Left renal pelvis (tissue), 4 donors: ENCODE results near the gene GPX4. TPM values are rescaled to one million over a fixed set of nuclear protein-coding genes. Genes with fewer than 3 reads are reported as not detected.
A peak's percentile ranks its signal among the peaks of the same experiment; 100 is the strongest.
"Not testable (repeated sequence)": the region's sequence is repeated elsewhere in the genome, so short reads cannot be mapped to it uniquely, and the experiment has no call there.

Experiments
- DNase-seq, 4 donors: peaks; one replicate each; pipeline ENCODE4 v3.0.0-alpha.2; 2013; ENCODE audit warnings: low read depth in 4 of 4, low spot score in 3 of 4
- polyA plus RNA-seq, 4 donors: library from polyadenylated mRNA; unstranded; fragments of 120-200 nt; gene quantifications; one replicate each; pipeline ENCODE4 v1.2.1, GENCODE V29; 2013; ENCODE audit not compliant: insufficient read length in 4 of 4

The GPX4 gene
- polyA plus RNA-seq, 4 donors = 141 to 267 (median 234) TPM

DNA sequence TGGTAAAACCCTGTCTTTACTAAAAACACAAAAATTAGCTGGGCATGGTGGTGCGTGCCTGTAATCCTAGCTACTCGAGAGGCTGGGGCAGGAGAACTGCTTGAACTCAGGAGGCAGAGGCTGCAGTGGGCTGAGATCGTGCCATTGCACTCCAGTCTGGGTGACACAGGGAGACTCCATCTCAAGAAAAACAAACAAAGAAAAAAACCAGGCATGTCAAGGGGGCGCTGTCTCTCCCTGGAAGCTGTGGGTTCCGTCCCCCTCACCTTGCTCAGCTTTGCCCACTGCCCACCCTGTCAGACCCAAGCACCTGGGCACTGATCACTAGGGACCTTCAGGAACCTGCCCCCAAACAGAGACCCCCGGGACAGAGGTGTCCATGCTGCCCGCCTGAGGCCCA is 25.3 kb downstream of the GPX4 start:
- not testable (repeated sequence) for DNase-seq

DNA sequence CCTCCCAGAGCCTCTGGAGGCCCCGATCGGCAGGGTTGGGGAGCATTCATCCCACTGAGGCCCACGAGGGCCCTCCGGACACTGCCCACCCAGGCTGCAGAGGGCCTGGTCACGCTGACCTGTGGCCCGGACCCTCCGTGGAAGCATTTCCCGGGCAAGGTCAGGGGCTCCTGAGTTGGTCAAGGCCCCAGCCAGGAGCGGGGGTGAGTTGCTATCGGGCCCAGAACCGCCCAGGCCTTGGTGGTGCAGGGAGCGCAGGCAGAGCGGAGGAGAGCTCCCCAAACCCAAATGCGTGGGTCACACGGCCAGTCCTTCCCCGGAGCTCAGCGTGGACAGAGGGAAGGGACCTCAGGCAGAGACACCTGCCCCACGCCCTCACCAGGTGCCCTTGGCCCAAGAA is 25.7 kb downstream of the GPX4 start:
- no peak for DNase-seq

DNA sequence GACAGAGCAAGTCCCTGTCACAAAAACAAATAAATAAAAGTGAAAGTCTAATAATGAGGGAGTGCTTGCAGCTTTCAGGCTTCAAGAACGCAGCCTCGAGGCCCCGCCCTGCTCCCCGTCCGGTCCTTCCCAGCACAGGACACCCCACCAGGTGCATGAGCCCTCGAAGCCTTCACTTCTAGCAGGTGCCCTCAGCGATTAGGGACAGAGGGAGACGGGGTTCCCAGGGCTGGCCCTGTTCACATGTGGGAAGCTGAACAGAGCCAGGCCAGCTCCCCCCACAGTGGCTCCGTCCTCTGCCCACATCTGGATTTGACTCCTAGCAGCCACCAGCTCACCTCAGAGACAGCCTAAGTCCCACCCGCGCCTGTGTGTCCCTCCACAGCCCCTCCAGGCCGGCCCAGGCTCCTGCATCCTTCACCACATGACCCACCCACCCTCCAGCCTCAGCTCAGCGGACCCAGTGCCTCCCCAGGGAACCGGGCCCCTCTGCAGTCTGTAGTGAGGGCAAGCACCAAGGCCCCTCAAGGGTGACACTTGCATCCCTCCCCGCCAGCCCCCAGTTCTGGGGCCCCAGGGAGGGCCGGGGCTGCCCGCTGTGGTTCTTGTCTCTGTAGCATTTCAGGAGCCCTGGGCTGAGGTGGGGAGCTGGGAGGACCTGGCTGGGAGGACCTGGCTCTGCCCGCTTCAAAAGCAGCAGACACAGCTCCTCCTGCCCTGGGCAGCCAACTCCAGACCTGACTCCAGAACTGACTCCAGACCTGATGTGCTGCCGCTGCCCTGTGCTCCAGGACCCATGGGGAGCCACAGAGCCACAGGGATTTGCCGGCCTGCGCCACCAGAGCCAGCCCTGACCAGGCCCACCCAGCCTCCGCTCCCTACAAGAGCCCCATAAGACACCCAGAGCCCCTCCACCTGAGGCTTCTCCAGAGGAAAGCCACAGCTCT is 27.2 kb downstream of the GPX4 start:
- no peak for DNase-seq

DNA sequence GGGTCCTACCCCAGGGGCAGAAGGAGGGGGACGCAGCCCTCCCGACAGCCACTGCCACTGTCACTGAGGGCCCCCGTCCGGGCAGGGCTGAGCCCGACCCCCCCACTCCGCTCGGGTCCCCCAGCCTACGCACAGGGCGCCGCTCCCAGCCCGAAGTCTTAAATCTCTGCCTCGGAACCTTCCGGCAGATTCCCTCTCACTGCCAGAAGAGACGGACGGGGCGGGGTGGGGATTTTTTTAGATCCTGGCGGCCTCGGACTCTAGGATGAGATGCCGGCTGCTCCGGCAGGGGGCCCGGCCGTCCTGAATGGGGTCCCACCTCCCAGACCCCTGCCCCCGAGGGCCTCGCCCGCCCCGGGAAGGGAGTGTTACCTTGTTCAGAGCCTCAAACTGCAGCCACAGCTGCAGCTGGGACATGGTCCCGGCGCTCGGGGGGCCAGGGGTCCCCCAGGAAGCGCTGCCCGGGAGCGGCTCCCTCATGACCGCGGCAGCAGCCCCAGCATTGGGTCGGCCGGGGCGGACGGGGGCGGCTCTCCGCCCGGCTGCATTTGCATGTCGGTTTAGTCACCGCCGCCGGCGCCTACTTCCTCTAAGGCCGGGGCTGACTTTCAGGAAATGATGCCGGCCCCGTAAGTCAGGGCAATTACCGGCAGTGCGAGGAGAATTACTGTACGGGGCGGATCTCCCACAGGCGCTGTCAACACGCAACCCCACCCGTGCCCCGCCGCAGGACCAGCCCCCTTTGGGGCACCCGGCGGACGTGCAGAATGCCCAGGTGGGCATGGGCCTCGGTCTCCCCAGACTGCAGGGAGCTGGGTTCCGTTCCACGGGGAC is 28.1 kb downstream of the GPX4 start:
- peak in 3 of 4 donors; percentile 45 to 61 (median 56) for DNase-seq

DNA sequence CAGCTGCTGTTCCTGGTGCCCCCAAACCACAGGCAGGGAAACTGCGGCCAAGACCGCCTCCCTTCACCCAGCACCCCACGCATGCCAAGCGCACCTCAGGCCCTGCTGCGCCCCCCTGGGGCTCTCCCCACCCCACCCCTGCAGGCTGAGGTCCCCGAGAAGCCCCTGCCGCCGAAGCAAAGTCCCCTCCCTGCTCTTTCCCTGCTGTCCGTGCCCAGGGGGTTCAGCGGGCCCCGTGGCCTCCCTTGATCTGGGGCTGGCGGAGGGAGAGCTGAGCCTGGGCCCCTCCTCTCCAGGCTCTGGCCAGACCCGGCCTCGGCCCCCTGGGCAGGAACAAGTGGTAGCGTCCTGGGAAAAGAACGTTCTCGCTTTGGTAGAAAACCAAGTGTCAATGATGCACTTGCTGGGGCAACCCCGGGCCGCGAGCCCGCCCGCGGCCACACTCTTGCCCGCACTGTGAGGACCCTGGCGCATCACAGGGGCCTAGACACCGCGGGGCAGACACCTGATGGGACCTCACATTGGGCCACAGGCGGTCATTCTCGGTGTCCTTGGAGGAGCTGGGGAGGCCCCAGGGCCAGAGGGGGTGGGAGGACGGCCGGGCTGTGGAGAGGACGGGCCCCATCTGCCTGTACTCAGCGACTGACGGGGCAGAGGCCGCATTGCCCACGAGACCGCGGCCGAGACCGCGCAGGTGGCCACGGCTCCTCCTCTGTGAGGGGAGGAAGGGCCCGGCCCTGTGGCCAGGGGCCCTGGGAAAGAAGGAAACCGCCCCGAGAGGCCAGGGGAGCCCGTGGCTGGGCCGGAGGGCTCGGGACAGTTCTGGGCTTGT is 29.0 kb downstream of the GPX4 start:
- DNase-seq = no peak

DNA sequence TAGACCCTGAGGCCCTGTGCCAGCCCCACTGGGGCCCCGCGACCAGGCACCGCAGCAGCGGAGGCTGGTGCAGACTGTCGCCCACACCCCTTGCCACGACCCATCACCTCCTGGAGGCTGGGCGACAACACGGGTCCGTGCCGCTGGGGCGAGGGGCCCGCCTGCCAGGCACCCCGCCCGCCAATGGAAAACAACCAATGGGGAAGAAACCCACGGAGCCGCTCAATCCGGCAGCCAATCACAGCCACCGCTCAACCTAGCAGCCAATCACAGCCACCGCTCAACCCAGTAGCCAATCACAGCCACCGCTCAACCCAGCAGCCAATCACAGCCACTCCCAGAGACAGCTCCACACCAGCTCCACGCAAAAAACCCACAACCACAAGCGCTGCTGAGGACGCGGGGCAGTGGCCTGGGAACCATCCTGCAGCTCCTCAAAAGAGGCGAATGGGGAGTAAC is 29.7 kb downstream of the GPX4 start:
- no peak for DNase-seq

DNA sequence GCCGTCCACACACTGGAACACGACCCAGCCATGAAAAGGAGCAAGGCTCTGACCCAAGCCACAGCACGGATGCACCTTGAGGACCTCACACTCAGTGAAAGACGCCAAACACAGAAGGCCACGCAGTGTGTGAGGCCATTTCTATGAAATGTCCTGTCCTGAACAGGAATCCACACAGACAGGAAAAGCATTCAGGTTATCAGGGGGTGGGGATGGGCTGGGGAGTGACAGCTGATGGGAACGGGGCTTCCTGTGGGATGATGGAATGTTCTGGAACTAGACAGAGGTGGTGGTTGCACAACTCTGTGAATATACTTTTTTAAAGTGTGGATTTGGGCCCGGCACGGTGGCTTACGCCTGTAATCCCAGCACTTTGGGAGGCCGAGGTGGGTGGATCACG is 30.6 kb downstream of the GPX4 start:
- no peak for DNase-seq

- no peak for DNase-seq
Measured at GRCh38 chr19:1135454-1135853, 31.7 kb downstream of the GPX4 start.

DNA sequence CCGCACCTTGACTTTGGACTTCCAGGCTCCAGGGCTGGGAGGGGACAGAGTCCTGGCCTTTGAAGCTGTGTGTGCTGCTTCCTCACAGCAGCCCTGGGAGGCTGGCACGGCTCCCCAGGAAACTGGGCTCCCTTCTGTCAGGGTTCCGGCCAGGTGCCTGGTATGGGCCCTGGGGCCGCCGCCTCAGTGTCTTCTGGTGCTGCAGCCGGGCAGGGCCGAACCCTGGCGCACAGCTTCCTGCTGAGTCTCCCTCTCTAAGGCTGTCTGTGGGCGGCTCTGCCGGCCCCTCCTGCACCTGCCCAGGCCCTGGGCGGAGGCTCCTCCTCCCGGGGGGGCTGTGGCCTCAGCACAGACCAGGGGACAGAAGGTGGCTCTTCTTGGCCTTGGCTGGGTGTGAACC is 32.4 kb downstream of the GPX4 start:
- DNase-seq = no peak

DNA sequence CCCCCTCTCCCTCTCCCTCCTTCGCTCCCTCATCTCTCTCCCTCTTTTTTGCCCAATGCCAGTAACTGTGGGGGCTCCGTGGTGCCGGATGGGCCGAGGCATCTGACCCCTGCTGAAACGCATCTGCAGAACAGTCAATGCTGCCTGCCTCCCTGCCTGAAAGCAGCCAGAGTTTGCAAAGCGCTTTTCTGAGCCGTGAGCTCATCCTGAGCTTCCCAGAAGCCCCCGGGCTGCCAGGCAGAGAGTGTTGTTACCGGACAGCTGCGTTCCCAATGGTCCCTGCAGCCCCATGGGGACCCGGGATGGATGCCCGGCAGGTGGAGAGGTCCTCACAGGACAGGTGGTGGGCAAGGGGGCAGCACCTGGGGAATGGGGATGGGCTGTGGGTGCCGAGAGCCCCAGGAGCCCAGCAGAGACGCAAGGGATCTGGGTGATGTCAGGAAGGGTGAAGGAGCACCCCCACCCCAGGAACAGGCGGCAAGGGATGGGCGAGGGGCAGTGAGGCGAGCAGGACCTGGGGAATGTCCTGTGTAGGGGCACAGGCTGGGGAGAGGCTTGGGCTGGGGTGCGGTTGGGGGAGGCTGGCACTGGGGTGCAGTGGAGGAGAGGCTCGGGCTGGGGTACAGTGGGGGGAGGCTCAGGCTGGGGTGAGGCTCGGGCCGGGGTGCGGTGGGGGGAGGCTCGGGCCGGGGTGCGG is 33.0 kb downstream of the GPX4 start:
- no peak for DNase-seq

- DNase-seq = no peak
Measured at GRCh38 chr19:1138121-1138520, 34.3 kb downstream of the GPX4 start.

- DNase-seq = no peak
Measured at GRCh38 chr19:1139126-1139525, 35.3 kb downstream of the GPX4 start.

DNA sequence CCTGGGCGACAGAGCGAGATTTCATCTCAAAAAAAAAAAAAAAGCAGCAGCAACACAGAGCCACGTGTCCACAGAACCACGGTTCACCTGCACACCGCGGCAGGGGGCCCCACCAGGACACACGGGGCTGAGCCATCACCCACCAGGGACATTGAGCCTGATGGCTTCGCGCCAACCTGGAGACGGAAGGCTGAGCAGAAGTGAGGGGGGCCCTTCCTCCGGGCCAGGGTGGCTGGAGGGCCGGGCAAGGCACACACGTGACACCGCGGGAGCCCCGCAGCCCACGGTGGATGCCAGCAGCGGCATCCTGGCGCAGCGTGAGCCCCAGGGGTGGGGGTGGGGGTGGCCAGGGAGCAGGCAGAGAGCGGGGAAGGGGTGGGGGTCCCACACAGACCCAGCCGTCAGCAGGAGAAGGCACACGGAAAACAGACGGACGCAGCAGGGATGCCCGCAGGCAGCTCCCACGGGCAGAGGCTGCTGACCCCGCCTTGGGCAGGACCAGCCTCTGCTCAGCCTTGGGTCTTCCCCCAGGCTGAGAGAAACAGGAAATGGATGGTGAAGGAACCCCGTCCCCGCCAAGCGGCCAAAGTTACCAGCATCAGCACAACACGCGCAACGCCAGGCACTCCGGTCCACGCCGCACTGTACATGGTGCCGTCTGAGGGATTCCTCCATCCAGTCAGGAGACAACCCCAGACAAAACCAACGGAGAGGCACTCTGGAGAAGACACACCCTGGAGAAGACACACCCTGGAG is 36.7 kb downstream of the GPX4 start:
- no peak for DNase-seq

DNA sequence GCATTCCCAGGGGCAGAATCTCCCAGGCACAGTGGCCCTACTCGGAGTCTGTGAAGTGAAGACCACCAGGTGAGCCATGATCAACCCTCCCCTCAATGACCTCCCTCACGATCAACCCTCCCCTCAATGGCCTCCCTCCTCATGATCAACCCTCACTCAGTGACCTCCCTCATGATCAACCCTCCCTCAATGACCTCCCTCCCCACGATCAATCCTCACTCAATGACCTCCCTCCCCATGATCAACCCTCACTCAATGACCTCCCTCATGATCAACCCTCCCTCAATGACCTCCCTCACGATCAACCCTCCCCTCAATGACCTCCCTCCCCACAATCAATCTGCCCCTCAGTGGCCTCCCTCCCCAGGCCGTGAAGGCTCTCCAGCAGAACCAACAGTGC is 38.1 kb downstream of the GPX4 start:
- no peak for DNase-seq

- no peak for DNase-seq
Measured at GRCh38 chr19:1143828-1144399, 40.1 kb downstream of the GPX4 start.

DNA sequence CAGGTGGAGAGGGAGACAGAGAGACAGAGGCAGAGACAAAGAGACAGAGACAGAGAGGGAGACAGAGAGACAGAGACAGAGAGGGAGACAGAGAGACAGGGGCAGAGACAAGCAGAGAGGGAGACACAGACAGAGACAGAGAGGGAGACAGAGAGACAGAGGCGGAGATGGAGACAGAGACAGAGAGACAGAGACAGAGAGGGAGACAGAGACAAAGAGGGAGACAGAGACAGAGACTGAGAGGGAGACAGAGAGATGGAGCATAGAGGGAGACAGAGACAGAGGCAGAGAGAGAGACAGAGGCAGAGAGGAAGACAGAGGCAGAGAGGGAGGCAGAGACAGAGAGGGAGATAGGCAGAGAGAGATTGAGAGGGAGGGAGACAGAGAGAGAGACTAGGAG is 40.9 kb downstream of the GPX4 start:
- no peak for DNase-seq

DNA sequence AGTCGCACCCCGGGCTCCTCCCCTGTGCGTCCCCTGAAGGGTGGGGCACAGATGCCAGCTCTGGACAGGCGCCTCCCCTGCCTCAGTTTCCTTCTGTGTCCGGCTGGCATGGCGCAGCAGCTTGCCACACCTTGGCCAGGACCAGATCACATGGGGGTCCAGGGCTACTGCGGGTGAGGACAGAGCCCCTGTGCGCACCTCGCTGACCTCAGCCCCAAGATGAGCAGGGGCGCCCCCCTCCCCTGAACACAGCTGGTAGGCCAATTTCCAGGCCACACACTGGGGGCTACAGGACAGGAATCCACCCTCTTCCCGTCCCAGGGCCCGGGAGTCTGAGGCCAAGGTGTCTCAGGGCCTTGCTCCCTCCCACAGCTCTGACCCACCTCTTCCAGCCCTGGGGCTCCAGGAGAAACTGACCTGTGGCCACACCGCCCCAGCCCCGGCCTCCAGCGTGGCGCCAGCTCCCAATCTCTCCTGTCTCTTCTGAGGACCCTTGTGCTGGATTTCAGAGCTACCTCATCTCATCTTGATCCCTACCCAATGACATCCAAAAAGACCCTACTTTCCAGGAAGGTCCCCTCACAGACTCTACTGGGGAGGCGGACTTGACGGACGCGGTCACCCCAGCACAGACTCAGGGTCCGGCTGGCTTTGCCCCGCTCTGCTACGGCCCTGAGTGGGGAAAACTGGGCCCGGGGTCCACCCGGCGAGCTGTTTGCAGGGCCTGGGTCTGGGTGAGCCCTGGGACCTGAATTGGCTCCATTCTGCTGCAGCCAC is 42.0 kb downstream of the GPX4 start:
- DNase-seq = no peak

DNA sequence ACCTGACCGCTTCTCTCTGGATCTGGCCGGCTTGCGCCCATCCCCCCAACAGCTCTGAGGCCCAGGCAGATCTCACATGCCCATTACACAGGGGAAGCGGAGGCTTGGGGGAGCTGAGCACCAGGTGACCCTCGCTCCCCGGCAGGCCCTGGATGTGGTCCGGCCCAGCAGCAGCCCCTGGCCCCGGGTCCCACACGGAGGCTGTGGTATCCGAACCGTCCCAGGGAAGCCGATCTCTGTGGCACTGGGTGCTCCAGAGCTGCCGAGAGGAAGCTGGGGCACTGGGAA is 42.6 kb downstream of the GPX4 start:
- no peak for DNase-seq
